ENCODE data around the gene KIAA1671.

DNA sequence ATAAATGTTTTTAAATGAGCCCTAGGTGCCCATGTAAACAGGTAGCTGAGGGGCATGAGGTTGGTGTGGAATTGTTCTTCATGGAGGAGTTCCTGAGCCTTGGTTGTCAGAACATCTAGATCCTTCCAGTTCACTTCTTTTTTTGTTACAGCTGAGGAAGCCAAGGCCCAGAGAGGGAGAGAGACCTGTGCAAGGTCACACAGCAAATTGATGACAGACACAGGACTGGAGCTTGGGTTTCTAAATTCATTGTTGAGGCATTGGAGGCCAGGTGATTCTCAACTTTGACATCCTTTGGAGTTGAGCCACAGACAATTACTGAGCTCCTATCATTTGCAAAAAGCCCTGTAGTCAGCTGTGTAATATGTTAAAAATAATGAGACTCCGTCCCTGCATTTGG, 174.0 kb downstream of the KIAA1671 start:
- TF ChIP-seq CTCF (conservative IDR thresholded peaks at IDR 0.05; ENCODE audit: low read depth, low read length) (no peak), EZH2 (IDR thresholded peaks at IDR 0.05; ENCODE audit: borderline replicate concordance, low read depth, low read length, poor library complexity, severe bottlenecking) (no peak)

Data from A673 (cell line).